Eye (tissue), 1 donor: ENCODE data around the gene PCBP1.
A peak's percentile ranks its signal among the peaks of the same experiment; 100 is the strongest.
"Not testable (repeated sequence)": the region's sequence is repeated elsewhere in the genome, so short reads cannot be mapped to it uniquely, and the experiment has no call there.

Experiments
- DNase-seq: peaks from one replicate; pipeline ENCODE4 v3.0.0-alpha.2; 2015

Gene PCBP1

DNA sequence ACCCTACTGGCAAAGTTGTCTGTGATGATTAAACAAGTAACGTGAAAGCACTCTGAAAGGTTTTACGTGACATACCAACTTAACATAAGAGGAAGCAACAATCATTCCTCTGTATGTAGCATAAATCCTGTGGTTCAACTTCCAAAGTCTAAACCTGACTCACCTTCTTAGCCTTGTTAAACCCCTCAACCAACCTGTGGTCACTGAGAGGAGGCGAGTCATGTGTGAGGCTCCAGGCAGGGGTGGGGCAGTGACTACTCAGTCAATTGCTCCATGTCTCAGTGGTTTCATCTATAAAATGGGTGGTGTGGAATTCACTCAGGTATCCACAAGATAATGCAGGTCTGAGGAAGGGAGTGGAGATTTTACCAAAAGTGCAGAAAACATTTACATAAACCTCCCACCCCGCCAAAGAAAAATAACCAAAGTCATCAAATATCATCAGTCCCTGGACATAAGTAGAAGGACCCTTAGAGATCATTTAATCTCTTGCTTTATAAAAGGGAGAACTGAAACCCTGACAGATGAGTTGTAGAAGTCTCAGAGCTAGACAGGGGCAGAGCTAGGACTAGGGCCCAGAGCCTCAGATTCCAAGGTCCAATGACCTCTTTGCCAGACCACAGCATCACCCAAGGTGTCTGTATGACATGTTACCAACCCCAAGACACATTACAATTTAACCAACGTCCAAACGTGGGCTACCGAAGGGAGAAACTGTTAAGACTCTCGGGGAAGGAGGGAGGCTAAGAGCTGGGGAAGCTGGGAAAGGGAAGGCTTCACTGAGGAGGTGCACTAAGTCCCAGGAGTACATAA, 3.7 kb upstream of the PCBP1 start:
- DNase-seq: no peak

GRCh38 chr2:70084973-70085710, 2.1 kb upstream of the PCBP1 start:
- DNase-seq: peak; percentile 45

- DNase-seq: peak; percentile 71
These were observed 1.5 kb upstream of the PCBP1 start for GRCh38 chr2:70085711-70086277.

GRCh38 chr2:70086278-70086837, 919 bp upstream of the PCBP1 start:
- DNase-seq: peak; percentile 95

GRCh38 chr2:70087702-70088597, 673 bp downstream of the PCBP1 start:
- peak; percentile 84 for DNase-seq

DNA sequence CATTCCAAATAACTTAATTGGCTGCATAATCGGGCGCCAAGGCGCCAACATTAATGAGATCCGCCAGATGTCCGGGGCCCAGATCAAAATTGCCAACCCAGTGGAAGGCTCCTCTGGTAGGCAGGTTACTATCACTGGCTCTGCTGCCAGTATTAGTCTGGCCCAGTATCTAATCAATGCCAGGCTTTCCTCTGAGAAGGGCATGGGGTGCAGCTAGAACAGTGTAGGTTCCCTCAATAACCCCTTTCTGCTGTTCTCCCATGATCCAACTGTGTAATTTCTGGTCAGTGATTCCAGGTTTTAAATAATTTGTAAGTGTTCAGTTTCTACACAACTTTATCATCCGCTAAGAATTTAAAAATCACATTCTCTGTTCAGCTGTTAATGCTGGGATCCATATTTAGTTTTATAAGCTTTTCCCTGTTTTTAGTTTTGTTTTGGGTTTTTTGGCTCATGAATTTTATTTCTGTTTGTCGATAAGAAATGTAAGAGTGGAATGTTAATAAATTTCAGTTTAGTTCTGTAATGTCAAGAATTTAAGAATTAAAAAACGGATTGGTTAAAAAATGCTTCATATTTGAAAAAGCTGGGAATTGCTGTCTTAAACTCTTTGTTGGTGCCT, 1.4 kb downstream of the PCBP1 start:
- no peak for DNase-seq

- DNase-seq: peak; percentile 73
These were observed 2.1 kb downstream of the PCBP1 start for GRCh38 chr2:70089220-70089982.

DNA sequence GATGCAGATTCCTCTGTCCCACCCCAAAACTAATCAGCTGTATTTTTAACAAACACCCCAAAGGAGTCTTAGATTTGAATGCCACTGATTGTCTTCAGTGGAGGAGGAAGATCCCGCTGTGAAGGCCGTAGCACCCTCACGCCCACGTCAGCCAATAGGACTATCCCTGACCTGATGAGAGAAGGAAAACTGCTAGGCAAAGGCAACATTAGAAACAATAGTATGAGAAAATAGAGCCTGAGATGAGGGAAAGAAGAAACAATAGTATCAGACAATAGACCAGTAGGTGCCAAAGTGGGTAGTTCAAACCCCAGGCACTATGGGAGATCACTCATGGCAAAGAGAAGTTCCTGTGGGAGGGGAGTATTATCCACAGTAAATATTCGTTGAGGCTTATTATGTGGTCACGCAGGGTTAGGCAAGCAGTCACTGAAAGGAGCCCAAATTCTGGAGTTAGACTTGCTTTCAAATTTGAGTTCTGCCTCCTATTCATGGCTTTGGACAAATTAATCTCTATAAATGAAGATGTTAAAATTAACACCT, 2.8 kb downstream of the PCBP1 start:
- DNase-seq: no peak

- no peak for DNase-seq
These were observed 3.5 kb downstream of the PCBP1 start for GRCh38 chr2:70090706-70091334.

DNA sequence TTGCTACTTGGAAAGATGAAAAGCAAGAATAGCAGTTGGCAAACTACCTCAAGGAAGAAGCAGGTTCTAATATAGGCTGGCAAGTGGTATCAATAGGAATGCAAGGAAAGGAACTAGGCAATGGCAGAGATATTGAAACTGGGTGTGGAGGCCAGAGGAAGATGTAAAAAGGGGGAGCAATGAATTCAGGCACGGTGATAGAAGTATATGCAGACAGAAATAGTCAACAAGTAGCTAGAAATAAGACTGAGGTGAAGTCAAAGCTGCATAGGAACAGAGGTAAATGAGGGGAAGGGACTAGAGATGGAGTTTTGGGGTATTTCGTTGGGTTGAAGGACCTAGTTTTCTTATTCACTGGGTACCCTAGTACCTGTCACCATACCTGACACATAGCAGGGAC, 4.1 kb downstream of the PCBP1 start:
- DNase-seq: no peak

DNA sequence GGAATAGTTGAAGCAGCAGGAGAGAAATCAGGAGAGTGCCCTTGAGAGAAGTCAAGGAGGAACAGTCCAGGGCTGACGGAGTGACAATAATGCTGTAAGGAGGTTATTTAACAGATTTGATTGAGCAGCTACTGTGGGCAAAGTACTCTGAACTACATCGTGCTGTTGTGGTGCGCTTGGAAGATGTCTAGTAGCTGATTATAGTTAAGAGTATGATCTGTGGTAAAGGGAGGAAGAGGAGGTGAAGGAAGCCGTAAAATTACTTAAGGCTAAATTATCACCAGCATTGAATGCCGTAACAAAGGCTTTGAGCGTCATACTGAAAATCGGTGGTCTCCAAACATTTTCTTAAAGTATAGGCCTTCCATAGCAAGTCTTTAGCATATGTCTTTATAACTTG, 4.5 kb downstream of the PCBP1 start:
- no peak for DNase-seq

GRCh38 chr2:70092576-70093243, 5.4 kb downstream of the PCBP1 start:
- DNase-seq: not testable (repeated sequence)

- DNase-seq: no peak
These were observed 7.1 kb downstream of the PCBP1 start for GRCh38 chr2:70094171-70094977.

GRCh38 chr2:70094978-70095719, 7.9 kb downstream of the PCBP1 start:
- no peak for DNase-seq

DNA sequence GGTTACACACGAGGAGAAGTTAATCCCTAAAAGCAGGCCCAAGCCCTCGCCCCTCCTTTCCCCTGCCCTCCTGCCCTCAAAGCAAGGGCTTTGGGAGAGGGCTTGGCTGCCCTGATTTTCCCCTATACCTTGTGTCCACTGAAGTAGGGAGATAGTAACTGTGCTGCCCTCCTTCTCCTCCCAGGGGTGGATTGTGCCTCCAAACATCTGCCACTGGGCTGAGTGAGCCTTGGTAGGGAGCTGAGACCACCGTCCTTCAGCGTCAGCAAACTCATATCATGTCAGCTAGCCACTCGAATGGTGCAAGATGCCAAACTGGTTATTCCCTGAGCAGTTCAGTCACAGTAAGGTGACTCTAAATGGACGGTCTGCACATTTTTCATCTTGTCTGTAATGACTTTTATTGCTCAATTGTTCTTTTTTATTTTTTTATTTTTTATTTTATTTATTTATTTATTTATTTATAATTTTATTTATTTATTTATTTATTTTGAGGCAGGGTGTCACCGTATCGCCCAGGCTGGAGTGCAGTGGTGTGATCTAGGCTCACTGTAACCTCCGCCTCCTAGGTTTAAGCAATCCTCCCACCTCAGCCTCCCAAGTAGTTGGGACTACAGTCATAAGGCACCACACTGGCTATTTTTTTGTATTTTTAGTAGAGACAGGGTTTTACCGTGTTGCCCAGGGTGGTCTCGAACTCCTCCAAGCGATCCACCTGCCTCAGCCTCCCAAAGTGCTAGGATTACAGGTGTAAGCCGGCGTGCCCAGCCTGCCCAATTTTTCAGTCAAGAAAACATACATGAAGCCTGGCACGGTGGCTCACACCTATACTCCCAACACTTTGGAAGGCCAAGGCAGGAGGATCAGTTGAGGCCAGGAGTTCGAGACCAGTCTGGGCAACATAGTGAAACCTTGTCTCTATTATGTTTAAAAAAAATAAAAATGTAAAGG, 8.7 kb downstream of the PCBP1 start:
- DNase-seq: no peak

DNA sequence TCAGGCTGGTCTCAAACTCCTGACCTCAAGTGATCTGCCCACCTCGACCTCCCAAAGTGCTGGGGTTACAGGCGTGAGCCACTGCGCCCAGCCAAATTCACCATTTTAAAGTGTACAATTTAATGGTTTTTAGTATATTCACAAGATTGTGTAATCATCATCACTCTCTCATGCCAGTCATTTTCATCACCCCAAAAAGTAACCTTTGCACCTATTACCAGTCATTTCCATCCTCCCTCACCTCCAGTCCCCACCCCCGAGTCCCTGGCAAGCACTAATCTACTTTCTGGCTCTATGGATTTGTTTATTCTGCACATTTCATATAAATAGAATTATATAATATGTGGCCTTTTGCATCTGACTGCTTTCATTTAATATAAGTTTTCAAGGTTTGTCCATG, 10.8 kb downstream of the PCBP1 start:
- no peak for DNase-seq

DNA sequence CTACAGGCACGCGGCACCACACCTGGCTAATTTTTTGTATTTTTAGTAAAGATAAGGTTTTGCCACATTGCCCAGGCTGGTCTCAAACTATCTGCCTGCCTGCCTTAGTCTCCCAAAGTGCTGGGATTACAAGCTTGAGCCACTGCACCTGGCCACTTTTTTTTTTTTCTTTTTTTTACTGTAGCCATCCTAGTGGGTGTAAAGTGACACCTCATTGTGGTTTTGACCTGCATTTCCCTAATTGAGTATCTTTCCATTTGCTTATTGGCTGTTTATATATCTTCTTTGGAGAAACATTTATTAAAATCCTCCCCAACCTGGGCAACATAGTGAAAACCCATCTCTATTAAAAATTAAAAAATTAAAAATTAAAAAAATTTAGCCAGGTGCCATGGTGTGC, 12.0 kb downstream of the PCBP1 start:
- no peak for DNase-seq
